NCI-H345 treated with DMSO at 0.1 percent for 48 hours (cell line): ENCODE data around the gene SLC38A1.

ENCODE experiments used
- DNase-seq: peaks from one replicate; lab custom pipeline; 2025; ENCODE audit not compliant: unreplicated experiment; lab: John Stamatoyannopoulos, UW

The SLC38A1 gene

GRCh38 chr12:46144433-46144832 is 124.4 kb downstream of the SLC38A1 start:
- no peak for DNase-seq

GRCh38 chr12:46136249-46136648 is 132.6 kb downstream of the SLC38A1 start:
- DNase-seq, result no peak

- no peak for DNase-seq
Observed at GRCh38 chr12:46135750-46136149, 133.1 kb downstream of the SLC38A1 start.

DNA sequence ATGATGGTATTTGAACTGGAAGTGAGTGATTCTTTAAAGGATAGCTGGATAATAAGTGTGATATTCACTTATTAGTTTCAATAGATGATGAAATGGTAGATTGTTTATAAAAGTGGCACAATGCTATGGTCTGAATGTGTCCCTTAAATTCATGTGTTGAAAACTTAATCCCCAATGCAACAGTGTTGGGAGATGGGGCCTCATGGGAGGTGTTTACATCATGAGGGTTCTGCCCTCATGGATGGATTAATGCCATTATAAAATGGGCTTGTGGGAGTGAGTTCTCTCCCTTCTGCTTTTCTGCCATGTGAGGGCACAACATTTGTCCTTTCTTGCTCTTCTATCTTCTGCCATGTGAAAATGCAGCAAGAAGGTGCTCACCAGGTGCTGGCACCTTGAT is 134.0 kb downstream of the SLC38A1 start:
- no peak for DNase-seq

- DNase-seq, result no peak
Observed at GRCh38 chr12:46134205-46134811, 134.5 kb downstream of the SLC38A1 start.

- no peak for DNase-seq
Observed at GRCh38 chr12:46133751-46134150, 135.1 kb downstream of the SLC38A1 start.
